ENCODE data around the gene UNC119B.
"Not testable (repeated sequence)": the region's sequence is repeated elsewhere in the genome, so short reads cannot be mapped to it uniquely, and the experiment has no call there.

The UNC119B gene

GRCh38 chr12:120719496-120720233 is 9.4 kb downstream of the UNC119B start:
- no peak for DNase-seq (ENCODE audit: low spot score)

- no peak for DNase-seq (ENCODE audit: low spot score)
Measured at GRCh38 chr12:120720234-120720986, 10.2 kb downstream of the UNC119B start.

DNA sequence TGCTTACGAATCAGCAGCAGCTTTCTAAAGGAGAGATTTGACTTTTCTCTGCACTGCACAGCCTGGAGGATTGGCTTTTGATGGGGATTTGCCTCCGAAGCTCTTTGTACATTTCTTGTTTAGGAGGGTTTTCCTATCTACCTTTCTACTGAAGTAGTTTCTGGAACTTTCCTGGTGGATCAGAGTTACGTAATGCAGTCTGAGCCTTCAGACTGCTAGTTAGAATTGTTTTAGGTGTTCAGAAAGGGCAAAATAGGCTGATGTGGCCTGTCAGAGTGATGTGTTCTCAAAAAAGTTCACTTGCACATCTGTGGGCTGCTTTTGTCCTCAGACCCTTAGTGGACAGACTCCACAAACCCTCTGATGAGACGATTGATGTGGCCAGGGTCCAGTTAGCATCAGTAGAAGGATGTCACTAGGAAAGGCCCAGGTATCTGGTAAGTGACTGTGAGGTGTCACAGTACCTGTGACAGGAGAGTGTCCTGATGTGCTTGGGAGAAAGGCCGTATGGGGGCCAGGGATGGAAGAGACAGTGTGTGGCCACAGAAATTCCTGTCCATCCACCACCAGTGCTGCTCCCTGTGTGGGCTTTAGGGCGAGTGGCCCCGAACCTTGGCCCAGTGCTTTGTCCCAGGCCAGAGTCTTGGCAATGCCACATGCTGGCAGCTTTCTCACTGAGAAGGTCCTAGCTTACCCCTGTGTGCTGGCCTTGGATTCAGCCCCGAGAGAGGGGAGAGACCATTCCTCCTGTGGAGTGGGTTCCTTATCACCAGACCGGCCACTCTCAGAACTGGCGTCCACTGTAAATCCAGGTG is 10.9 kb downstream of the UNC119B start:
- DNase-seq (ENCODE audit: low spot score), result no peak

DNA sequence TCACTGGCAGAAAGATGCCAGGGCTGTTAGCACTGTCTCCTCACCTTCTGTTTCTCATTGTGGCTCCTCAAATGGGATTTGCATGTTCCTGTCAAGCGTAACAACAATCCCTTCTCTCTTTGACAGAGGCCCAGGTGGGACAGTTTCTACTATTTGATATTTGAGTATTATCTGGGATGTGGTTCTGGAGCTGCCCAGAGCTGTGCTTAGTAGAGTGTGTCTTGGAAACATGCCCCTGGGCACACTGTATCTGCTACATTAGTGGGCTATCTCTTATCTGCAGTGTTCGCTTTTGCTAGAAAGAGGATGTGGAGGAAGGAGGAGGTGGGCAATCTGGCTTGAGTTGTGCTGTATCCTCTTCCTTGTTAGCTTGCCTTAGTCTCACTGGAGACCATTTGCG is 11.6 kb downstream of the UNC119B start:
- DNase-seq (ENCODE audit: low spot score), result no peak

GRCh38 chr12:120722784-120723183 is 12.5 kb downstream of the UNC119B start:
- no peak for DNase-seq (ENCODE audit: low spot score)

DNA sequence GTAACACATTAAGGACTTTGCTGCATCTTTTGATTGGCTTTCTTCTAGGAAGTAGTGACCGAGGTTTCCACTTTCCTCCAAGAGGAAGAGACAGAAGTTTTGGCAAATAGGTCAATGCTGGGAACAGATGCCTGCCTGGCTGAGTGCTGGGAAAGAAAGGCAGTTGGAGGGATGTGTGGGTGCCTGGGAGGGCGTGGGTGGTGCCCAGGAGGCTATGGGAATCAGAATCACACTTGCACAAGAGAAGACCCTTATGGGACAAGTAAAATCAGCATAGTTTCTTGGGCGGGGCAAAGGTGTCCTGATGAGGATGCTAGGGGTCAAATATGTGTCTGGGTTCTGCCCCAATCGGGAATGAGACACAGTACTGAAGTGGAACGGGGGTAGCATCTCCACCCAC is 14.5 kb downstream of the UNC119B start:
- DNase-seq (ENCODE audit: low spot score), result no peak

GRCh38 chr12:120725151-120725658 is 14.9 kb downstream of the UNC119B start:
- no peak for DNase-seq (ENCODE audit: low spot score)

- DNase-seq (ENCODE audit: low spot score), result peak; percentile 71
Measured at GRCh38 chr12:120725659-120726509, 15.6 kb downstream of the UNC119B start, which contains the start of gene ACADS. TSS of gene ACADS (plus strand) at chr12:120725826. CDS start at chr12:120725886, 60 bp downstream.

- no peak for DNase-seq (ENCODE audit: low spot score)
Measured at GRCh38 chr12:120726510-120726793, 16.2 kb downstream of the UNC119B start.

DNA sequence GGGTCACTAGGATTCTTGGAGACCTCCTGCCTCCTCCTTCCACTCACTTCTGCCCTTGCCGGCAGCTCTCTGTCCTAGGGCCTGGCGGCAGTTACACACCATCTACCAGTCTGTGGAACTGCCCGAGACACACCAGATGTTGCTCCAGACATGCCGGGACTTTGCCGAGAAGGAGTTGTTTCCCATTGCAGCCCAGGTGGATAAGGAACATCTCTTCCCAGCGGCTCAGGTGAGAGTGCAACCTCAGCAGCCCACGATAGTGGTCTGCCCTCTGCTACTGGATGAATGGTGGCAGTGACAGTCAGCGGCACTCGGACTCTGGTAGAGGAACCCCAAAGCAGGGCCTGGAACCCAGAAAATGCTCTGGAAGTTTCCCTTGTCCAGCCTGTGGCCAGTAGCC is 16.7 kb downstream of the UNC119B start:
- DNase-seq (ENCODE audit: low spot score), result no peak

DNA sequence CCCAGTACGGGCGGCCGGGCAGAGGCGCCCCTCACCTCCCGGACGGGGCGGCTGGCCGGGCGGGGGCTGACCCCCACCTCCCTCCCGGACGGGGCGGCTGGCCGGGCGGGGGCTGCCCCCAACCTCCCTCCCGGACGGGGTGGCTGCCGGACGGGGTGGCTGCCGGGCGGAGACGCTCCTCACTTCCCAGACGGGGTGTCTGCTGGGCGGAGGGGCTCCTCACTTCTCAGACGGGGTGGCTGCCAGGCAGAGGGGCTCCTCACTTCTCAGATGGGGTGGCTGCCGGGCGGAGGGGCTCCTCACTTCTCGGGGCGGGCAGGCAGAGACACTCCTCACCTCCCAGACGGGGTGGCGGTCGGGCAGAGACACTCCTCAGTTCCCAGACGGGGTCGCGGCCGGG is 21.9 kb downstream of the UNC119B start:
- not testable (repeated sequence) for DNase-seq (ENCODE audit: low spot score)

DNA sequence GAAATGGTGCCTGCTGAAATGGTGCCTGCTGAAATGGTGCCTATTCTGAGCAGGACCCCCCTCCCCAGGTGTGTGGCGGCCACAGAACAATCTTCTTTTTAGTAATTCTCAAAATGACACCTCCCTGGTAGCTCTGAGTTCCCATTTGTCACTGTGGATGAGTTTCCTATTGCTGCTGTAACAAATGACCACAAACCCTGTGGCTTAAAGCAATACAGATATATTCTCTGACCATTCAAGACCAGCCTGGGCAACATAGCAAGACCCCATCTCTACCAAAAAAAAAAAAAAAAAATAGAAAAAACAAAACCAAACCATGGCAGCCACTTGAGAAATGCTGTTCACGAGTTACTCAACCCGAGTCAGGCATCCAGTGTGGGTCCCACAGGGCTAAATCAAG is 23.3 kb downstream of the UNC119B start:
- DNase-seq (ENCODE audit: low spot score), result no peak

DNA sequence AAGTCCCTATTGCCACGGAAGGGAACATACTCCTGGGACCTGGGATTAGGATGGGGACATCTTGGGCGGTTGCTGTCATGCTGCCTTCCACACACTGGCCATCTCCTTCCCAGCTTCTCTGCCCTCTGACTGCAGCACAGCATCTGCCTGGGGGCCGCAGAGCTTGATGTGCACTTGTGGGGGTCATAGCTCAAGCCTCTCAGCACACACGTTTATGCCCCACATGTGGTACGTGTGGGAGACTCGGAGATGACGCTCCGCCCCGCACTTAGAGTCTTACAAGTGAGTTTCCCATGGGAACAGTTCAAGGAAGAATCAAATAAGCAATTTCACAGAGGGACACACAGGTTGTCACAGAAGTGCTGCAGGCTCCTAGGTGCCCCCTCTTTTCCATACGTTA is 24.0 kb downstream of the UNC119B start:
- DNase-seq (ENCODE audit: low spot score), result no peak

GRCh38 chr12:120735181-120735580 is 24.9 kb downstream of the UNC119B start:
- no peak for DNase-seq (ENCODE audit: low spot score)

GRCh38 chr12:120736404-120737331 is 26.4 kb downstream of the UNC119B start:
- no peak for DNase-seq (ENCODE audit: low spot score)

GRCh38 chr12:120737557-120738251 is 27.4 kb downstream of the UNC119B start:
- DNase-seq (ENCODE audit: low spot score), result no peak

DNA sequence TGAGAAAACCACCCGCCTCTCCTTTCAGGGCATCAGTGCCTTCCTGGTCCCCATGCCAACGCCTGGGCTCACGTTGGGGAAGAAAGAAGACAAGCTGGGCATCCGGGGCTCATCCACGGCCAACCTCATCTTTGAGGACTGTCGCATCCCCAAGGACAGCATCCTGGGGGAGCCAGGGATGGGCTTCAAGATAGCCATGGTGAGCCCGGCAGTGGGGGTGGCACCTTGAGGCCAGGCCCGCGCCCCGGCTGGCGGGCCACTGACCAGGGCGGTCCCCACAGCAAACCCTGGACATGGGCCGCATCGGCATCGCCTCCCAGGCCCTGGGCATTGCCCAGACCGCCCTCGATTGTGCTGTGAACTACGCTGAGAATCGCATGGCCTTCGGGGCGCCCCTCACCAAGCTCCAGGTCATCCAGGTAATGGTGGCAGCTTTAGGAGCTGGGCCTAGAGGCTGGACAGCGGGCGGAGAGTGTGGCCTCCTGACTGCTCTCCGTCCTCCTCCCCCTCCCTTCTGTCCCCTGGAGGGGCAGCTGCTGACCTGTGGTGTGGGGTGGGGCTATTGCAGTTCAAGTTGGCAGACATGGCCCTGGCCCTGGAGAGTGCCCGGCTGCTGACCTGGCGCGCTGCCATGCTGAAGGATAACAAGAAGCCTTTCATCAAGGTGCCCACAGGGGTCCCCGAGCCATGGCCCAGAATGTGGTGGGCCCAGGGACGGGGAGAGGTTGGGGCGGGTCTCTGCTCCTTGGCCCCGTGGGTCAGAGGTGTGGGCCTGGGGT is 28.2 kb downstream of the UNC119B start:
- no peak for DNase-seq (ENCODE audit: low spot score)

DNA sequence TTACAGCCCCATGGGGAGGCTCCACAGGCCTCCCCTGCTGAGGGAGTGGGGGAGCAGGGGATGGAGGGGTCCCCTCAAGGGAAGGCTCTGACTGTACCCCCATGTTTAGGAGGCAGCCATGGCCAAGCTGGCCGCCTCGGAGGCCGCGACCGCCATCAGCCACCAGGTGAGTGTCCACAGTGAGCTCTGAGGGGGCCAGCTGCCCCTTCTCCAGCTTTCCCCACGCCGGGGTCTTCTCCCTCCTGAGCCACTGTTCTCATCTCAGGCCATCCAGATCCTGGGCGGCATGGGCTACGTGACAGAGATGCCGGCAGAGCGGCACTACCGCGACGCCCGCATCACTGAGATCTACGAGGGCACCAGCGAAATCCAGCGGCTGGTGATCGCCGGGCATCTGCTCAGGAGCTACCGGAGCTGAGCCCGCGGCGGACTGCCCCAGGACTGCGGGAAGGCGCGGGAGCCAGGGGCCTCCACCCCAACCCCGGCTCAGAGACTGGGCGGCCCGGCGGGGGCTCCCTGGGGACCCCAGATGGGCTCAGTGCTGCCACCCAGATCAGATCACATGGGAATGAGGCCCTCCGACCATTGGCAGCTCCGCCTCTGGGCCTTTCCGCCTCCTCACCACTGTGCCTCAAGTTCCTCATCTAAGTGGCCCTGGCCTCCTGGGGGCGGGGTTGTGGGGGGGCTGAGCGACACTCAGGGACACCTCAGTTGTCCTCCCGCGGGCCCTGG is 28.9 kb downstream of the UNC119B start:
- DNase-seq (ENCODE audit: low spot score), result no peak
